ENCODE results near the gene AOPEP.

DNA sequence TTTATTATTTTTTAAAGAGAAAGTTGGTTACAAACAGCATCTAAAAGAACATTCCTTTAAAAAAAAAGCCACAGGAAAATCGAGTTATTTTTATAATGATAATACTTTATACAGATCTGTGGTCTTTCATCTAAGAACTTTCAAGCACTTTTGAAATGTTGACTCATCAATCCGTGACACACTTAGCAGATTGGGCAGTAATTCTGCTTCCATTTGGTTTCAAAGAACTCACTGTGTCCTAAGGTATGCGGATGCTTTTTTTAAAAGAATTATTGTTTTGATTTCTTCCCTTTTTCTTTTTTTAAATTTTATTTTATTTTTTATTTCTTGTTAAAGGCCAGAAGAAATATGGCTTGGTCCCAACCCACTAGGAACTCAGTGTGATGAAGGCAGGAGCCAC lies 147.8 kb downstream of the AOPEP start:
- TF ChIP-seq, protein P1, sequence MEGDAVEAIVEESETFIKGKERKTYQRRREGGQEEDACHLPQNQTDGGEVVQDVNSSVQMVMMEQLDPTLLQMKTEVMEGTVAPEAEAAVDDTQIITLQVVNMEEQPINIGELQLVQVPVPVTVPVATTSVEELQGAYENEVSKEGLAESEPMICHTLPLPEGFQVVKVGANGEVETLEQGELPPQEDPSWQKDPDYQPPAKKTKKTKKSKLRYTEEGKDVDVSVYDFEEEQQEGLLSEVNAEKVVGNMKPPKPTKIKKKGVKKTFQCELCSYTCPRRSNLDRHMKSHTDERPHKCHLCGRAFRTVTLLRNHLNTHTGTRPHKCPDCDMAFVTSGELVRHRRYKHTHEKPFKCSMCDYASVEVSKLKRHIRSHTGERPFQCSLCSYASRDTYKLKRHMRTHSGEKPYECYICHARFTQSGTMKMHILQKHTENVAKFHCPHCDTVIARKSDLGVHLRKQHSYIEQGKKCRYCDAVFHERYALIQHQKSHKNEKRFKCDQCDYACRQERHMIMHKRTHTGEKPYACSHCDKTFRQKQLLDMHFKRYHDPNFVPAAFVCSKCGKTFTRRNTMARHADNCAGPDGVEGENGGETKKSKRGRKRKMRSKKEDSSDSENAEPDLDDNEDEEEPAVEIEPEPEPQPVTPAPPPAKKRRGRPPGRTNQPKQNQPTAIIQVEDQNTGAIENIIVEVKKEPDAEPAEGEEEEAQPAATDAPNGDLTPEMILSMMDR (IDR thresholded peaks at IDR 0.05): no peak
- TF ChIP-seq POLR2A (IDR thresholded peaks at IDR 0.05): no peak

Data from testis (tissue), 2 donors.